ENCODE data around the gene OR51T1. TPM values are rescaled to one million over a fixed set of nuclear protein-coding genes. Genes with fewer than 3 reads are reported as not detected.

Gene OR51T1, protein sequence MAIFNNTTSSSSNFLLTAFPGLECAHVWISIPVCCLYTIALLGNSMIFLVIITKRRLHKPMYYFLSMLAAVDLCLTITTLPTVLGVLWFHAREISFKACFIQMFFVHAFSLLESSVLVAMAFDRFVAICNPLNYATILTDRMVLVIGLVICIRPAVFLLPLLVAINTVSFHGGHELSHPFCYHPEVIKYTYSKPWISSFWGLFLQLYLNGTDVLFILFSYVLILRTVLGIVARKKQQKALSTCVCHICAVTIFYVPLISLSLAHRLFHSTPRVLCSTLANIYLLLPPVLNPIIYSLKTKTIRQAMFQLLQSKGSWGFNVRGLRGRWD
- not detected for total RNA-seq

GRCh38 chr11:4881860-4882500, at the start of gene OR51T1:
OR51T1 (plus strand) TSS chr11:4881900; CDS start chr11:4881900, 0 bp downstream.

DNA sequence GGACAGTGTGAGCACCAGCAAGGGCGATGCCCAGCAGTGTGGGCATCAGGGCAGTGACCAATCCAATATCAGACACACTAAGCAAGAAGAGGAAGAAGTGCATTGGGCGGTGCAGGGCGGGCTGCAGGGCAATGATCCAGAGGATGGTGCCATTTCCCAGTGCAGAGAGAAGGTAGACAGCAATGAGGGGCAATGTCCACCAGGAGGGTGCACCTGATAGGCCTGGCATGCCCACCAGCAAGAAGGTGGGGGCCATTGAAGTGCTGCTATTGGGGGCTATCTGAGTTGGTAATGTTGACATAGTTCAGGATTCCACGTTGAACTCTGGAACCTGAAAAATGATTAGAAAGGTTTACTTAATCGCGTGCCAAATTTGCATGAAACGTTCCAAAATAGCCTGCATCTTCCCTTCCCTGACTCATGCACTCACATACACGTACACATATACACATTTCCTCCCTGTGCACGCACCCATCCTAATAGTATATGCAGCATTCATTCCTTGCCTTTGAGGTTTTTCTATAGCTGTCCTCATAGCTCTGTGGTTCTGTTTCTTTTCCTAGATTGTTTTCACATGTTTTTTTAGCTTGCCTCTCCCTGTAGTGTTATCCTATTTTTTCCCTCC, 32.7 kb upstream of the OR51T1 start, which contains the start of gene OR51S1:
TSS of gene OR51S1 (minus strand) at position 301 of the 625 bp plus-strand sequence. CDS start at position 301, 0 bp downstream.

GRCh38 chr11:4903484-4903883, 21.8 kb downstream of the OR51T1 start, which contains the start of gene OR51A7:
OR51A7 (plus strand) TSS chr11:4903783; CDS start chr11:4907370, 3,587 bp downstream.

GRCh38 chr11:4919250-4919649, 37.5 kb downstream of the OR51T1 start, which contains the start of gene OR51G2:
OR51G2 (minus strand) TSS chr11:4919350; CDS start chr11:4915663, 3,687 bp downstream.

DNA sequence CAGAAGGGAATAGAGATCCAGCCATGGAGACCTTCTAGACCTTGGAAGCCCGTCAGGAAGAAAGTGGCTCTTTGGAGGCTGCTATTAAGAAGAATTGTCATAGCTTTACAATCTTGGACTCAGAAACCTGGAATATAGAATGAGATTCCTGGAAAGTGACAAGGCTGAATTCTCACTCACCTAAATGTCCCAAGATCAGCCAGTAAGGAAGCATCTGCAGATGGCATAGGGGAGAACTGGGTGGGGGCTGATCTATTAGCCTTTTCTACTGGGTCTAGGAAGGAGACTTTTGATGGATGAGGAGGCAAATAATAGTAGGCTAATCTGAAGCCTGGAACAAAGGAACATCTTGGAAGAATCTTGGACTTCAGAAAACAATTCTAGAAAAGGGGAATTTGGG, 42.5 kb downstream of the OR51T1 start, which contains the start of gene OR51G1:
TSS of gene OR51G1 (minus strand) at position 101 of the 400 bp plus-strand sequence. CDS start at position 101, 0 bp downstream.

Other genes with a start within 250 kb of the OR51T1 start
- not detected for gene OR51D1, start 244.4 kb upstream of the OR51T1 start, total RNA-seq
- 0.23 TPM for gene OR51E1, start 237.9 kb upstream of the OR51T1 start, total RNA-seq
- gene OR51E2, start 184.0 kb upstream of the OR51T1 start, total RNA-seq = under 0.01 TPM
- not detected for gene MMP26, start 177.1 kb upstream of the OR51T1 start, total RNA-seq
- not detected for gene OR51F1, start 112.0 kb upstream of the OR51T1 start, total RNA-seq
- gene OR52R1, start 77.5 kb upstream of the OR51T1 start, total RNA-seq = not detected
- gene OR51F2, start 60.6 kb upstream of the OR51T1 start, total RNA-seq = not detected
- not detected for gene OR51S1, start 32.7 kb upstream of the OR51T1 start, total RNA-seq
- not detected for gene OR51A7, start 21.9 kb downstream of the OR51T1 start, total RNA-seq
- not detected for gene OR51G2, start 37.5 kb downstream of the OR51T1 start, total RNA-seq
- gene OR51G1, start 42.4 kb downstream of the OR51T1 start, total RNA-seq = not detected
- not detected for gene OR51A4, start 65.7 kb downstream of the OR51T1 start, total RNA-seq
- gene OR51A2, start 73.8 kb downstream of the OR51T1 start, total RNA-seq = not detected
- not detected for gene OR51L1, start 113.0 kb downstream of the OR51T1 start, total RNA-seq
- gene OR52J3, start 164.6 kb downstream of the OR51T1 start, total RNA-seq = not detected
- not detected for gene OR52E2, start 177.7 kb downstream of the OR51T1 start, total RNA-seq
- gene OR52E1, start 187.7 kb downstream of the OR51T1 start, total RNA-seq = not detected